ENCODE data around the gene TDRD3.

- TF ChIP-seq TAF1 (IDR thresholded peaks at IDR 0.05; ENCODE audit: low read depth, low read length): no peak
- no peak for TF ChIP-seq POLR2A (IDR thresholded peaks at IDR 0.05; ENCODE audit: low read depth, low read length)
- no peak for TF ChIP-seq POLR2AphosphoS5 (IDR thresholded peaks at IDR 0.05; ENCODE audit: low read depth, low read length)
These were observed 15.0 kb downstream of the TDRD3 start for GRCh38 chr13:60411983-60412382.
